H1 (cell line): ENCODE measurements around the gene CIITA. TPM values are rescaled to one million over a fixed set of nuclear protein-coding genes. Genes with fewer than 3 reads are reported as not detected.

Experiments used
- JUN ChIP-seq: IDR thresholded peaks from 2 replicates; pipeline ENCODE4 v1.6.1; 2011; ENCODE audit warnings: low read depth, mild to moderate bottlenecking, improper control_type of control experiment, low read length
- polyA plus RNA-seq, 7 experiments: library from polyadenylated mRNA; depleted of rRNA in 3 of 7; stranded (reverse) in 5 of 7; unstranded in 2 of 7; fragments of >200 nt in 5 of 7; fragments of 200-250 nt in 2 of 7; gene quantifications; 1 replicate in 5 of 7; 2 replicates in 1 of 7; 4 replicates in 1 of 7; pipeline versions ENCODE4 v1.2.1 to v1.2.3, GENCODE V29; 2011 to 2013; ENCODE audit warnings: missing spikeins in 2 of 7, mixed read lengths in 2 of 7
- total RNA-seq: library from RNA; stranded (reverse); fragmentation: NEBNext Ultra II Directional; extraction: Animal tissue kit (Norgen Biotek cat#: 25700); gene quantifications from 2 replicates; pipeline ENCODE4 v1.2.1, GENCODE V29; 2021

CIITA gene
- total and polyA plus RNA-seq, 2 of the 8 experiments (the other 6 are each of a cell fraction or from before 2014, with no cell fraction given): 0.07 to 0.17 TPM

GRCh38 chr16:10926094-10926493 is 49.1 kb downstream of the CIITA start (continued):
- no peak for TF ChIP-seq JUN
- TF ChIP-seq, all 59 proteins: peak for 0
